ENCODE results near the gene SLC35B4.

SLC35B4 gene

DNA sequence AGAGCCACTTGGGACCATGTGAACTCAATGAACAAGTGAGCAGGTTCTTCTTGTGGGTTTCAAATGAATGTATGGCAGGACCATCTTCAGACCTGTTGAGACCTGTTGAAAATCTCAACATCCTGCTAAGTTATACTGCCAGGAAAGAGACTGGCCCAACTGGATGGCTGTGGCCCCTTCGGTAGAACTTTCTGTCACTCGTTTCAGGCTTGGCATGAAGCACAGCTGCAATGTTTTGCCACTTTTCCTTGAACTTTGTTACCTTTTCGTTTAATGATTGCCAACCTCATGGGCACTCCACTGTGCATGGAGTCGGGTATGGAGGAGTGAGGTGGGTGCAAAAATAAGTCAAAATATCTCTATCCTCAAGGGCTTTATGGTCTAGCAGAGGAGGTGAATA is 36.7 kb upstream of the SLC35B4 start:
- H3K9me3 ChIP-seq (ENCODE audit: control insufficient read depth, low read length): no peaks in the 10 kb centered on the region
- no peak overlapping the region for H3K9ac ChIP-seq (ENCODE audit: low read length)
- no peak for DNase-seq (ENCODE audit: low read depth)
- H3K36me3 ChIP-seq (ENCODE audit: control insufficient read depth, insufficient read depth, low read length, severe bottlenecking): no peaks in the 10 kb centered on the region
- no peaks in the 10 kb centered on the region for H3K27me3 ChIP-seq (replicated peaks; ENCODE audit: control insufficient read depth, insufficient read depth, low read length)
- no peak overlapping the region for H3K4me3 ChIP-seq (ENCODE audit: low read length)
- H3K4me1 ChIP-seq (ENCODE audit: control insufficient read depth, insufficient read depth, low read length): peaks cover 10% of the 10 kb centered on the region

DNA sequence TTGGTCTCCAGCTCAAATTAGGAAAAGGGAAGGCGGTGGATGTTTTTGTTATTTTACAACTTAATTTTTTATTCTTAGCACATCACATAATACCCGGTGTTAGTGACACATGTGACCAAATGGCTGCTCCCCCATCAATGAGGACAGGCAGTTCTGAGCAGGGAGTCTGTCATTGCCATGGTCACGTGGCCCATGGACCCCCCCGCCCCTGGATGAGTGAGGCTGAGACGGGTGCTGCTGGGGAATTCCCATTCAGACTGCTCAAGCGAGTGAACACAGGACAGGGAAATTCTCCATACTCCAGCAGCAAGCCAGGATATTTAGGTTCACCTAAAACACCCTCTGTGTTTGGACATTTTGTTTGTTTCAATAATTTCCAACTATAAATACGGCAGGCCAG is 34.7 kb upstream of the SLC35B4 start:
- DNase-seq (ENCODE audit: low read depth): no peak
- no peak overlapping the region for H3K9ac ChIP-seq (ENCODE audit: low read length)
- H3K36me3 ChIP-seq (ENCODE audit: control insufficient read depth, insufficient read depth, low read length, severe bottlenecking): no peaks in the 10 kb centered on the region
- no peak overlapping the region for H3K4me3 ChIP-seq (ENCODE audit: low read length)
- peaks cover 9% of the 10 kb centered on the region for H3K4me1 ChIP-seq (ENCODE audit: control insufficient read depth, insufficient read depth, low read length)
- H3K9me3 ChIP-seq (ENCODE audit: control insufficient read depth, low read length): no peaks in the 10 kb centered on the region
- no peaks in the 10 kb centered on the region for H3K27me3 ChIP-seq (replicated peaks; ENCODE audit: control insufficient read depth, insufficient read depth, low read length)

- H3K4me3 ChIP-seq (ENCODE audit: low read length): no peak overlapping the region
- peaks cover 6% of the 10 kb centered on the region for H3K27me3 ChIP-seq (replicated peaks; ENCODE audit: control insufficient read depth, insufficient read depth, low read length)
- peaks cover 2% of the 10 kb centered on the region for H3K4me1 ChIP-seq (ENCODE audit: control insufficient read depth, insufficient read depth, low read length)
- H3K9ac ChIP-seq (ENCODE audit: low read length): no peak overlapping the region
- H3K9me3 ChIP-seq (ENCODE audit: control insufficient read depth, low read length): no peaks in the 10 kb centered on the region
- DNase-seq (ENCODE audit: low read depth): no peak
- no peaks in the 10 kb centered on the region for H3K36me3 ChIP-seq (ENCODE audit: control insufficient read depth, insufficient read depth, low read length, severe bottlenecking)
Observed at GRCh38 chr7:134350709-134351108, 34.0 kb upstream of the SLC35B4 start.

- H3K27me3 ChIP-seq (replicated peaks; ENCODE audit: control insufficient read depth, insufficient read depth, low read length): peaks cover 27% of the 10 kb centered on the region
- no peak for DNase-seq (ENCODE audit: low read depth)
Observed at GRCh38 chr7:134347567-134347966, 30.8 kb upstream of the SLC35B4 start.

DNA sequence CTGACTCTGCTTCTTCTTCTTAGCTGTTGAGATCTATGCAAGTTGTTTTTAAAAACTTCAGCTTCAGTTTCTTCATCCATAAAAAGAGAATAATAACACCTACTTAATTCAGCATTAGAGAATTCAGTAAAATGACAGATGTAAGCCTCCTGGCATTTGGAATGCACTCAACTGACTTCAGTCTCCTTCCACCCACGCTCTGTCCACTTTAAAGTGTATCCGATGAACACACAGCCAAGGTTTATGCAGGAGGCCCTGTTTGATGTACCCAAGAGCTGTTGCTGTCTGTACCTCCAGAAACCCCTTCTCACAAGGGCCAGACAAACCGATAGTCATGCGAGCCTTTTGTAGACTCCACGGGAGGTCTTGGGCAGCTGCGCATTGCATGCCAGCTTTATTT is 27.1 kb upstream of the SLC35B4 start:
- no peak for DNase-seq (ENCODE audit: low read depth)
- Histone ChIP-seq H3K36me3 (ENCODE audit: control insufficient read depth, insufficient read depth, low read length, severe bottlenecking) (no peaks in the 10 kb centered on the region), H3K27me3 (replicated peaks; ENCODE audit: control insufficient read depth, insufficient read depth, low read length) (peaks cover 35% of the 10 kb centered on the region), H3K9me3 (ENCODE audit: control insufficient read depth, low read length) (no peaks in the 10 kb centered on the region), H3K9ac (ENCODE audit: low read length) (no peak overlapping the region), H3K4me1 (ENCODE audit: control insufficient read depth, insufficient read depth, low read length) (no peaks in the 10 kb centered on the region), H3K4me3 (ENCODE audit: low read length) (no peak overlapping the region)

More at GRCh38 chr7:134347567-134347966, 30.8 kb upstream of the SLC35B4 start:
- no peaks in the 10 kb centered on the region for H3K9me3 ChIP-seq (ENCODE audit: control insufficient read depth, low read length)
- no peak overlapping the region for H3K9ac ChIP-seq (ENCODE audit: low read length)
- no peak overlapping the region for H3K4me3 ChIP-seq (ENCODE audit: low read length)
- H3K4me1 ChIP-seq (ENCODE audit: control insufficient read depth, insufficient read depth, low read length): no peaks in the 10 kb centered on the region
- H3K36me3 ChIP-seq (ENCODE audit: control insufficient read depth, insufficient read depth, low read length, severe bottlenecking): no peaks in the 10 kb centered on the region

GRCh38 chr7:134343136-134343535 is 26.4 kb upstream of the SLC35B4 start:
- DNase-seq (ENCODE audit: low read depth): no peak
- Histone ChIP-seq H3K9ac (ENCODE audit: low read length) (no peak overlapping the region), H3K9me3 (ENCODE audit: control insufficient read depth, low read length) (no peaks in the 10 kb centered on the region), H3K4me3 (ENCODE audit: low read length) (no peak overlapping the region), H3K36me3 (ENCODE audit: control insufficient read depth, insufficient read depth, low read length, severe bottlenecking) (no peaks in the 10 kb centered on the region), H3K27me3 (replicated peaks; ENCODE audit: control insufficient read depth, insufficient read depth, low read length) (peaks cover 35% of the 10 kb centered on the region), H3K4me1 (ENCODE audit: control insufficient read depth, insufficient read depth, low read length) (no peaks in the 10 kb centered on the region)

GRCh38 chr7:134339475-134339874 is 22.7 kb upstream of the SLC35B4 start:
- Histone ChIP-seq H3K9me3 (ENCODE audit: control insufficient read depth, low read length) (peaks cover 3% of the 10 kb centered on the region), H3K27me3 (replicated peaks; ENCODE audit: control insufficient read depth, insufficient read depth, low read length) (peaks cover 25% of the 10 kb centered on the region), H3K9ac (ENCODE audit: low read length) (no peak overlapping the region), H3K4me1 (ENCODE audit: control insufficient read depth, insufficient read depth, low read length) (no peaks in the 10 kb centered on the region), H3K36me3 (ENCODE audit: control insufficient read depth, insufficient read depth, low read length, severe bottlenecking) (no peaks in the 10 kb centered on the region), H3K4me3 (ENCODE audit: low read length) (no peak overlapping the region)
- DNase-seq (ENCODE audit: low read depth): no peak

- Histone ChIP-seq H3K4me3 (ENCODE audit: low read length) (no peak overlapping the region), H3K9me3 (ENCODE audit: control insufficient read depth, low read length) (peaks cover 3% of the 10 kb centered on the region), H3K9ac (ENCODE audit: low read length) (no peak overlapping the region), H3K36me3 (ENCODE audit: control insufficient read depth, insufficient read depth, low read length, severe bottlenecking) (no peaks in the 10 kb centered on the region), H3K4me1 (ENCODE audit: control insufficient read depth, insufficient read depth, low read length) (no peaks in the 10 kb centered on the region), H3K27me3 (replicated peaks; ENCODE audit: control insufficient read depth, insufficient read depth, low read length) (peaks cover 29% of the 10 kb centered on the region)
- DNase-seq (ENCODE audit: low read depth): no peak
Observed at GRCh38 chr7:134337980-134338379, 21.2 kb upstream of the SLC35B4 start.

DNA sequence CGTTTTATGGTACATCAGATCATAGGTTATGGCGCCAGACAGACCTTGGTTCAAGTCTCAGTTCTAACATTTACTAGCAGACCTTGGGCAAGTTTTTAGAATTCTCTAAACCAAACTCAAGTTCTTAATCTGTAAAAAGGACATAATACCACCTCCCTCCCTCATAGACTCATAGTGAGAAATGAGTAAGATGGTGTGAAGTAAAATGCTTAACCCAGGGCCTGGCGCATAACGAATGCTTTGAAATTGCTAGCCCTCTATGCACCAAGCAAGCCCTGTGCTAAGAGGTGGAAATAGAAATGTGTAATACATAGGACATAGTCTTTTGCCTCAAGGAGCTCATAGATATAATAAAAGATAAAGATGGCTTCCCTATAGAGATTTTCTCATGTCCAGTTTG is 17.7 kb upstream of the SLC35B4 start:
- no peak overlapping the region for H3K4me3 ChIP-seq (ENCODE audit: low read length)

DNA sequence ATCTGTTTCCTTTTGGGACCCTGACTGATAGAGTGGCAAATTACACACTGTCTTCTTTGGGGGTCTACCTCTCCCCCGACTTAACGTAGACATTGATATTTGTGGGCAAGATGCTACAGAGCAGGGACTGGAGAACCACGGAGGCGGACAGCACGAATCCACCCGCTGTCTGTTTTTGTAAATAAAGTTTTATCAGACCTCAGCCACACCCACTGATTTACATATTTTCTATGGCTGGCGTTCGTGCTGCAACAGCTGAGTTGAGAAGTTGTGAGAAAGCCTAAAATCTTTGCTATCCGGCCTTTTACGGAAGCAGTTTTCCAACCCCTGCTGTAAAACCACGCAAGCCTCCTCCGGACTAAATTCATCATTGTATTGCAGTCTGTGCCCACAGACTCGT is 17.2 kb upstream of the SLC35B4 start:
- Histone ChIP-seq H3K9ac (ENCODE audit: low read length) (no peak overlapping the region), H3K4me1 (ENCODE audit: control insufficient read depth, insufficient read depth, low read length) (no peaks in the 10 kb centered on the region)

More for the DNA sequence above, 17.7 kb upstream of the SLC35B4 start:
- Histone ChIP-seq H3K9me3 (ENCODE audit: control insufficient read depth, low read length) (peaks cover 3% of the 10 kb centered on the region), H3K4me1 (ENCODE audit: control insufficient read depth, insufficient read depth, low read length) (no peaks in the 10 kb centered on the region), H3K9ac (ENCODE audit: low read length) (no peak overlapping the region), H3K27me3 (replicated peaks; ENCODE audit: control insufficient read depth, insufficient read depth, low read length) (peaks cover 35% of the 10 kb centered on the region), H3K36me3 (ENCODE audit: control insufficient read depth, insufficient read depth, low read length, severe bottlenecking) (no peaks in the 10 kb centered on the region)
- no peak for DNase-seq (ENCODE audit: low read depth)

DNA sequence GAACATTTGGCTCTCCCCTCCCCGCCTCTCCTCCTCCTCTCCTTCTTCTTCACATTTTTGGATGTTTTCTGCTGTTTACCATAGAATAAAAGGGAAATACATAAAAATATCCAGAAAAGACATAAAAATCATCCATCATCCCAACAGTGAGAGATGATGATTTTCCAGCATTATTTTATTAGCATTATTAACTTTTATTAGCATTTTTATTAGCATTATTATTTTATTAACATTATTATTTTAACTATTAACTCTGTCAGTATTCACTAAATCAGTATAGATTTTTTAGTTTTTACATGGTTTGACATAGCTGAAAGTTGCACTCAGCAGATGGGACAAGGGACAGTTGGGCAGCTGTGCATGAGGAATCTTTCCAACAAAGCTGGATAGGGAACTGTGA is 16.2 kb upstream of the SLC35B4 start:
- peaks cover 35% of the 10 kb centered on the region for H3K27me3 ChIP-seq (replicated peaks; ENCODE audit: control insufficient read depth, insufficient read depth, low read length)
- no peaks in the 10 kb centered on the region for H3K36me3 ChIP-seq (ENCODE audit: control insufficient read depth, insufficient read depth, low read length, severe bottlenecking)
- no peak overlapping the region for H3K4me3 ChIP-seq (ENCODE audit: low read length)
- H3K9me3 ChIP-seq (ENCODE audit: control insufficient read depth, low read length): peaks cover 3% of the 10 kb centered on the region
- DNase-seq (ENCODE audit: low read depth): no peak
- H3K4me1 ChIP-seq (ENCODE audit: control insufficient read depth, insufficient read depth, low read length): no peaks in the 10 kb centered on the region
- no peak overlapping the region for H3K9ac ChIP-seq (ENCODE audit: low read length)

More for the DNA sequence above, 17.2 kb upstream of the SLC35B4 start:
- no peak for DNase-seq (ENCODE audit: low read depth)
- Histone ChIP-seq H3K36me3 (ENCODE audit: control insufficient read depth, insufficient read depth, low read length, severe bottlenecking) (no peaks in the 10 kb centered on the region), H3K4me3 (ENCODE audit: low read length) (no peak overlapping the region), H3K27me3 (replicated peaks; ENCODE audit: control insufficient read depth, insufficient read depth, low read length) (peaks cover 35% of the 10 kb centered on the region), H3K9me3 (ENCODE audit: control insufficient read depth, low read length) (peaks cover 3% of the 10 kb centered on the region)

DNA sequence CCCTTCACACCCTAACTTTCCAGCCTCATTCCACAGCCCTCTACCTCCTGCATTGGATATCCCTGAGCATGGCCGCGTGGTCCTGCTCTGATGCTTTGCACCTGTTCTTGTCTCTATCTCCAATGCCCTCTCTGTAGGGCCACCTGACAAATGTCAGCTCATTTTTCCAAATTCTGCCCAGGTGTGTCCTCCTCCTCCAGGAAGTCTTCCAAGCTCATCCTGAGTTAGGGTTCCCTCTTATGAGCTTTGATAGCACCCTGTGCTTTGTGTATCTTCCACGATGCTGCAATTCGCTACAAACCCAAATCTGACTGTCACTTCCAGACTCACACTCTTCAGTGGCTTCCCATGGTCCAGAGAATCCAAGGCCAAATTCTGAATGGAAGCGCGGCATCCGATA is 14.7 kb upstream of the SLC35B4 start:
- no peak for DNase-seq (ENCODE audit: low read depth)
- no peak overlapping the region for H3K9ac ChIP-seq (ENCODE audit: low read length)
- no peak overlapping the region for H3K4me3 ChIP-seq (ENCODE audit: low read length)
- H3K36me3 ChIP-seq (ENCODE audit: control insufficient read depth, insufficient read depth, low read length, severe bottlenecking): no peaks in the 10 kb centered on the region
- H3K4me1 ChIP-seq (ENCODE audit: control insufficient read depth, insufficient read depth, low read length): no peaks in the 10 kb centered on the region
- H3K9me3 ChIP-seq (ENCODE audit: control insufficient read depth, low read length): peaks cover 3% of the 10 kb centered on the region
- H3K27me3 ChIP-seq (replicated peaks; ENCODE audit: control insufficient read depth, insufficient read depth, low read length): peaks cover 32% of the 10 kb centered on the region
